ENCODE data around the gene BACH1.

BACH1 gene

DNA sequence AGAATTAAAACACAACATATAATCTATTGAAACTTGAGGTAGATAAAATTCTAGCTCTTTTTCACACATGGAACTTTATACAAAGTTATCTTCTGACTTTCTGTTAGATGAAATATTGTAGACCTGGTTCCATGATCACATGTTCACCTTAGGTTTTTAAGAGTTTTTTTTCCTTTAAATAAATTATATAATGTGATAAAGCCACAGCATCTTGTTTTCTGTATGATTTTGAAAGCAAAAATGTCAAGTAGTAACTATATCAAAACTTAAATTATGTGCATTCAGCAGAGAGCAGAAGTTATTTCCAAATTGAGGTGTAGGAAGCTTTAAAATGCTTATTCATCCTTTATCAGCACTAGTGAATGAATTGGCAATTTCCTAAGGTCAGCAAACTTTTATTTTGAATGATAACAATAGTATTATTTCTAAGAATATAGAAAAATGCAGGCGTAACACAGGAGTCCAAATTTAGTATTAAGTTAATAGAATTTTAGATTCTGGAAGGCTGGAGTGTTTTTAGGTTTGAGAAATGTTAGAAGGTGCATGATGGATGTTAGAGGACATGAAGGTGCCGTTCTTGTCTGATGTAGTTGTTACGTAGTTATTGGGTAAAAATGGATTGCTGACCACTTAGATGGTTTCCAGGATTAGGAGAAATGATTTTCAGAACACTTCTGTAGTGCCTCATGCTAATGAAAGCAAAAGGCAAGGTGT is 17.5 kb downstream of the BACH1 start:
- DNase-seq, result peak; percentile 29

DNA sequence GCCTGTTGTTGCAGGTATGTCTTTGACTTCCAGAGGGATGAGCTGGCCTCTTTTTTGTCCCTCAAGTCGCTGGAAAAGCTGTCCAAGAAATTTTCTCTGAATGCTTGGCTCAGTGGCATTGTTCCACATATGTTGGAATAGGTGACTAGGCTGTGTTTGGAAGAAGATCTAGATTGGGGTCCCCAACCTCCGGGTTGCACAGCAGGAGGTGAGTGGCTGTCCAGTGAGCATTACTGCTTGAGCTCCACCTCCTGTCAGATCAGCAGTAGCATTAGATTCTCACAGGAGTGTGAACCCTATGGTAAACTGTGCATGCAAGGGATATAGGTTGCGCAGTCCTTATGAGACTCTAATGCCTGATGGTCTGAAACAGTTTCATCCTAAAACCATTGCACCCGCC is 18.1 kb downstream of the BACH1 start:
- no peak for DNase-seq

DNA sequence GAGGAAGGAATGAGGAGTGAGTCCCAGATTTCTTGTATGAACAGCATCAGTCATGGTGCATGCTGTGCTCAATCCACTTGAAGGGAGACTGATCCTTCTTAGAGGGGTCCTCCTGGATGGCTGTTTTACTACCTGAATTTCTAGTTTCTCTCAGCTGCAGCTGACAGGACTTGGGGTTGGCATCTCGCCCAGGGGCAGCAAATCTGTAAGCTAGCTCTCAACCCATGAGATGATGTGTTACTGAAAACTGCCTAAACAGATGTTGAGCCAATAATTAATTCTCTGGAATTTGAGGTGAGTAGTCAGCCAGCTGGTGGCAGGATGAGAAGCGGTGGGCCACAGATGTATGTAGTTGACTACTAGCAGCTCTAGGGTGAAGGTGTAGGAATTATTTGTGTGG is 19.6 kb downstream of the BACH1 start:
- DNase-seq, result no peak

DNA sequence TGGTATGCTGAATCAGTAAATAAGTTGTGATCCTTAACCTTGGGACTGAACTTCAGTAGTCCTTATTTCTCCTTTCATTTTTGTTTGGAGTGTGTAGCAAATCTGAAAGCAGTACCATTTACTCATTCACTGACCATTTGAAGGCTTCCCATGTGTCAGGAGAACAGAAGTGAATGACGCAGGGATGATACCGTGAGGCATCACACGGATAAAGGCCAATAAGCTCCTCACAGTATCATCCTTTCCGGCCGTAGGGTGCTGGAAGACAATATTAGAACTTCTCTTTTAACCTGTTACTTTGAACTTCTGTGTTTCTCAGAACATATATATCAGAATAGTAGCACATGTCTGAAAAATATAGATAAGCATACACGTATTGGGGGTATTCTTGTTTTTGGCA is 21.3 kb downstream of the BACH1 start:
- DNase-seq, result peak; percentile 65

DNA sequence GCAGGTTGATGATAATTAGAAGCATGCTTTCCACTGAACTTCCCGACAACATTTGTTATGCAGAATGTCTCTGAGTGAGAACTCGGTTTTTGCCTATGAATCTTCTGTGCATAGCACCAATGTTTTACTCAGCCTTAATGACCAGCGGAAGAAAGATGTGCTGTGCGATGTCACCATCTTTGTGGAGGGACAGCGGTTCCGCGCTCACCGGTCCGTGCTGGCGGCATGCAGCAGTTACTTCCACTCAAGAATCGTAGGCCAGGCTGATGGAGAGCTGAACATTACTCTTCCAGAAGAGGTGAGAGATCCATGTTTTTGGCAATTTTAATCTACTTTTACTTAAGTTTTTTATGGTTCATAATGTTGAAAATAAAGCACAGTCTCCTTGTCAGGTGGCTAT is 22.5 kb downstream of the BACH1 start:
- no peak for DNase-seq

DNA sequence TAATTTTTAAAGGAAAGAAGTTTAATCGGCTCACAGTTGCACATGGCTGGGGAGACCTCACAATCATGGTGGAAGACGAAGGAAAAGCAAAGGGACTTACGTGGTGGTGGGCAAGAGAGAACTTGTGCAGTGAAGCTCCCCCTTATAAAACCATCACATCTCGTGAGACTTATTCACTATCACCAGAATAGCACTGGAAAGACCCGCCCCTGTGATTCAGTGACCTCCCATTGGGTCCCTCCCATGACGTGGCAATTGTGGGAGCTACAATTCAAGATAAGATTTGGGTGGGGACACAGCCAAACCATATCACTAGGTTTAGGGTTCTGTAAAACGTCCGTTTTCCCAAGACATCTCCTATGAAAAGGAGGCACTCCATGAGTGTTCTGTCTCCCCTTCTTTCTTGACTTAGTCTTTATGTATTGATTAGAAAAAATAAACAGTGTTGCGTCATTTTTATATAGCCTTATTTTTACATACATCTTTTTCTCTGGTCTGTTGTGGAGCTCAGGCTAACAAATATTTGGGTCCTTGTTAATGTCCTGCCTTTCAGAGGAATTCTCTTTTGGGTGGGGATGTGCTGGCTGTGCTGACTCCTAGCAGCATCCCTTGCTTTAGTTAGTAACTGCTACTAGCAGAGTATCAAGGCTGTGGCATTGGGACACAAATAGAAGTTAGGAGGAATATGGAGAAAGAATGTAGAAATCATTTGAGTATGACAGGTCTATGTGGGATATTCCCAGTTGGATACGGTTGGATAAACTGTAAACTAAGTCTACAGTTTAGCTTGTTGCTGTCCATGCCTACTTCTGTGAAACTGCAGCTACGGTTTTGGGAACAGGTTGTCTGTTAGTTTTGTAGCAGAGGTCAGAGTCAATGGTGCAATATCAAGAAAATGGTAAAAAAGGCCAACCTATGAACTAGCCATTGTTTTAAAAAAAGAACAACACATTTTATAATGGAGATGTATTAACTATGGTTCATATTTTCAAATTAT is 23.5 kb downstream of the BACH1 start:
- no peak for DNase-seq

DNA sequence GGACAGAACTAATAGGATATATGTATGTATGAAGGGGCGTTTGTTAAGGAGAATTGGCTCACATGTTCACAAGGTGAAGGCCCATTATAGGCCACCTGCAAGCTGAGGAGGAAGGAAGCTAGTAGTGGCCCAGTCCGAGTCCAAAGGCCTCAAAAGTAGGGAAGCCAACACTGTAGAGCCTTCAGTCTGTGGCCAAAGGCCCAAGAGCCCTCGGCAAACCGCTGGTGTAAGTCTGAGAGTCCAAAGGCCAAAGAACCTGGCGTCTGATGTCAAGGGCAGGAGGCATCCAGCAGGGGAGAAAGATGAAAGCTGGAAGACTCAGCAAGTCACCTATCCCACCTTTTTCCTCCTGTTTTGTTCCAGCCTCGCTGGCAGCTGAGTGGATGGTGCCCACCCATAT is 24.5 kb downstream of the BACH1 start:
- DNase-seq, result no peak

DNA sequence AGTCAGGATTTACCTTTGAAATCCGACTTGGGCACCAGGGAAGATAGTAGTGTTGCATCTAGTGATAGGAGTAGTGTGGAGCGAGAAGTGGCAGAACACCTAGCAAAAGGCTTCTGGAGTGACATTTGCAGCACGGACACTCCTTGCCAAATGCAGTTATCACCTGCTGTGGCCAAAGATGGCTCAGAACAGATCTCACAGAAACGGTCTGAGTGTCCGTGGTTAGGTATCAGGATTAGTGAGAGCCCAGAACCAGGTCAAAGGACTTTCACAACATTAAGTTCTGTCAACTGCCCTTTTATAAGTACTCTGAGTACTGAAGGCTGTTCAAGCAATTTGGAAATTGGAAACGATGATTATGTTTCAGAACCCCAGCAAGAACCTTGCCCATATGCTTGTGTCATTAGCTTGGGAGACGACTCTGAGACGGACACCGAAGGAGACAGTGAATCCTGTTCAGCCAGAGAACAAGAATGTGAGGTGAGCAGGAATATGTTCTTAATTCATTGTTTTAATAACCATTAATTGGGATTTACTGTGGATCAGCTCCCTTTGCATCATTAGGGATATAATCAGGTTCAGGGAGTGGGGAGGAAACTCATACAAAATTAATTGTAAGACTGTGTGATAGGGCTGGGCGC is 28.3 kb downstream of the BACH1 start:
- no peak for DNase-seq

DNA sequence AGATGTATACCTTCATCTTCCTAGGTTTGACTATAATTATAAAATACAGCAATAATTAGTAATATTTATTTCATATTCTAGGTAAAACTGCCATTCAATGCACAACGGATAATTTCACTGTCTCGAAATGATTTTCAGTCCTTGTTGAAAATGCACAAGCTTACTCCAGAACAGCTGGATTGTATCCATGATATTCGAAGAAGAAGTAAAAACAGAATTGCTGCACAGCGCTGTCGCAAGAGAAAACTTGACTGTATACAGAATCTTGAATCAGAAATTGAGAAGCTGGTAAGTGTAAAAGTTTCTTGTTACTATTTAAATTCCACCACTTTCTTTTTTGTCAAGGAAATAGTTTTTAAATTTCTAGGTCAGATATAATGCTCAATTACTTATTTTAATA is 30.7 kb downstream of the BACH1 start:
- no peak for DNase-seq

DNA sequence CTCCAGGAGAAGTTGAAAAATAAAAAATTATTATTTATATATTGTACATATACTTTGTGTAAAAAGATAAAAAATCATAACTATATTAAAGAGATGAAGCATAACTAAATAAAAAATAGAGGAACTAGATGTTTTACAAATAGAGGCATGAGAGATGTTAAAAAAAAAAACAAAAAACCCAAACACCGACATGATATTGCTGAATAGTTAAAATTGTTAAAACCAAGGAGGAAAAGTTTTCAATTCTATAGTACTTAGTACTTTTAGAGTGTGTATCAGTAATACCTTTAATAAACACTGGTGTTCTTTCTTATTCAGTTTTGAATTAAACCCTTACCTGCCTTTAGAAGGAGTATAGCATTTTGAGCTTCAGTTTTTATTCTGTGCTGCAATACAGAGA is 32.1 kb downstream of the BACH1 start:
- DNase-seq, result no peak

DNA sequence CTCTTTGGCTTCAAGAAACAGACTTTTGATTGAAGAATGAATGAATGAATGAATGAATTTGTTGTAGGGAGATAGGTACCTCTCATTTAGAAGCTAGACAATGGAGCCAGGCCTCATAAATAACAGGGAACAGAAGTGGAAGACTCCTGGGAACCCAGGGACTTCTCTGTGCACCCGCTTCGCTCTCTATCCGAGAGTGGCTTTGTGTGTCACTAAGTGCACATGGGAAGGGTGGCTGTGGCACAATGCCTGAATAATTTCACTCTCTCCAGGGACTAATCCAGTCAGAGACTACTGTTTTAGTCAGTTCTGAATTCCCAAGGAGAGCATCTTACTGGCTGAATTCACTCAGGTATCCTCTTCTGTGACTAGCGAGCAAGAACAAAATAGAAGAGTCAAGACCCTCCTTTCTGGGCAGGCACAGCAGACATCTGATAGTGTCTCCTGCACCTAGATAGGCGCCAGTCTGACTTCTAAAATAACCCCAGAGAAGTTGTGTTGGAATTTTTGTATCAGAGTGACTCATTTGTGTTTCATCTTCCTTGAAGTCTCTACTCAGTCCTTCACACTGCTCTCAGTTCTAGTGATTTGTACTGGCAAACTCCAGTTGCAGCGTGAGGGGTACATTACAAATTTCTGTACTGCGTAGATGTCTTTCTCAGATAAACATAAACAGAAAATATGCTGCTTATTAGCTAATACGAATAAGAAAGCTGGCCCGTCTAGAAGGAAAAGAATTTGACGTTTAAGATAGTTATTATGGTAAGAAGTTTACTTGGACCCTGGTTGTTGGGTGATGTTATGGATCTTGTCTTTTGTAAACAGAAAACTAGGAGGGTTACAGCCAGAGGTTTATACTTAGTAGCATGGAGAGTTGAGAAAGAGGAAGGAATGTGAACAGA is 34.0 kb downstream of the BACH1 start:
- no peak for DNase-seq

DNA sequence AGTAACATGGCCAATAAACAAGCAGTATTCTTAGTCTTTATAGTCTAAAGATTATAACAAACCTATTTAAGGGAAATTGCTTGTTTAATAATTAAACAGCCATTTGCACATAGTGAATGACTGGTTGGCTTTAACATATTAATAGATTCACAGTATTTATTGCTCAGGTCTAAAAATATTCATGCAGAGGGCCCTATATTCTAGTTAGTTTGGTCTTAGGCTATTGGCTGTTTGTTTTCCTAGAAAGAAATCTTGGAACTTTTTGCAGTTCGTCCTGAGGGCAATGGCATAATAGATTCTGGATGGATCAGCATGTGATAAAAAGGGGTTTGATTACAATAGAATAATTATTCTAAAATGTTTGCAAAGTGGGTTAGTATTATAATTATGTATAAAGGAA is 34.7 kb downstream of the BACH1 start:
- DNase-seq, result no peak

DNA sequence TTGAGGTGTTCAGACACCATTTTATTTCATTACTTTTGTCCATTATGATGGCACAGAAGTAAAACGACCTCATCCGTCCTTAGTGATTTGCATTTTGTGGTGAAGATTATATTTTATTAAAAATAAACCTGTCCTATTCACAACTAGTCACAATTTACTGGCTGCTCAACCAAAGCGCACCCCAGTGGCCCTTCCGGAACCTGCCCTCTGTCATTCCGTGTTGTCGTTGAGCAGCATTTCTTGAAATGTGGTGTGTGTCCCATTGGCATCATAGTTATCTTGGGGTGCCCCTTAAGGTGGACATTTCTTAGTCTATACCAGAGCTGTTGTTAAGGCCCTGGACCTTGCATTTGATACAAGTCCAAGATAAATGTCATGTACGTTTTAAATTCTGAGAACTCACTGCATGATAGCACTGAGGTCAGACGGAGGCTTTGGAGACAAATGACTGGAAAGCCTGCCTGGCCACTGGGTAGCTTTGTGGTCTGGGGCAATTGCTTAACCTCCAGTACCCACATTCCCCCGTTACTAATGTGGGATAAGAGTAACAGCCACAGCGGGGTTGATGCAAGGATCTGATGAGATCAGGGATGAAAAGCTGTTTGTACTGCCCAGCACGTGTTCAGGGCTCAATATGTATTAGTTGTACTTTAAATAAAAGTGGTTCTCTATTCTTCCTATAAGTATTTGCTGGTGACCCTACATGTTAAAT is 36.2 kb downstream of the BACH1 start:
- DNase-seq, result peak; percentile 80

DNA sequence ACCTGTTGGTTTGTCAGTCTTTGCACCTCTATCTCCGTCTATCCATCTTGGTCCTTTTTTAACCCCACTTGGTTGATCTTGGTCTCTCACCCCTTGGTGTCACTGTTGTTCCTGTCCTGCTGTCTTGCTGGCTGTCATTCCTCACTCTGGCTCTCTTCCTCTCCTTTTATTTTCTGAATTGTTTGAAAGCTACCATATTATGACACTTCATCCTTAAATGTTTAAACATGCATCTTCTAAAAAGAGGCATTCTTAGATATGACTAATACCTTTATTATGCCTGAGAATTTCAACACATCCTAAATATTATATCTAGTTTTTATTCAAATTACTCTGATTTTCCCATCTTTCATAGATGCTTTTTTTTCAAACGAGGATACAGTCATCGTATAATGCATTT is 37.0 kb downstream of the BACH1 start:
- no peak for DNase-seq

DNA sequence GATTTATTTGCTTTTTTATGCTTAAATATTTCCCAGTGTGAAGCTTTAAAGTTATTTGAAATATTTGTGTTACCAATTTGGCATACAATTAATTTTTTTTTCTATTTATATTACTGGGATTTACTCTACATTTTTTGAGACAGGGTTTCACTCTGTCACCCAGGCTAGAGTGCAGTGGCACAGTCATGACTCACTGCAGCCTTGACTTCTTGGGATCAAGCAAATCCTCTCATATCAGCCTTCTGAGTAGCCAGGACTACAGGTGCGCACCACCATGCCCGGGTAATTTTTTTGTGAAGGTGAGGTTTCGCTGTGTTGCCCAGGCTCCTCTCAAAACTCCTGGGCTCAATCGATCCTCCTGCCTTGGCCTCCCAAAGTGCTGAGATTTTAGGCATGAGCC is 39.5 kb downstream of the BACH1 start:
- no peak for DNase-seq

DNA sequence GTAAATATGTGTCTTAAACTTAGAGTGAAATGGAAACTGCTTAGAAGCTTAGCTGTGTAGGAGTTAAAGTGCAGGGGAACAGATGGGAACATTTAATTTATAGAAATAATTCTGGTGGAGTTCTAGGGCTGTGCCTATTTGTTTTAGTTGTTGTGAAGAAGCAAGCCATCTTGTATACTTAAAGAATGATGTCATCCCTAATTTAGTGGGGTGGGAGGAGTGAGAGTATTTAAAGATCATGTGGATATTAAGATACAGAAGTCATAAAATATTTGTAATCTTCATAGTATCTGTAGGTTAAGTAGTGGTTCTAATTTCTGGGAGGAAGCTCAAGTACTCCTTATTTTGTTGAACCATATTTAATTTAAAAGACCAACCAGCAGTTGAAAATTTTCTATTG is 41.5 kb downstream of the BACH1 start:
- peak; percentile 33 for DNase-seq

DNA sequence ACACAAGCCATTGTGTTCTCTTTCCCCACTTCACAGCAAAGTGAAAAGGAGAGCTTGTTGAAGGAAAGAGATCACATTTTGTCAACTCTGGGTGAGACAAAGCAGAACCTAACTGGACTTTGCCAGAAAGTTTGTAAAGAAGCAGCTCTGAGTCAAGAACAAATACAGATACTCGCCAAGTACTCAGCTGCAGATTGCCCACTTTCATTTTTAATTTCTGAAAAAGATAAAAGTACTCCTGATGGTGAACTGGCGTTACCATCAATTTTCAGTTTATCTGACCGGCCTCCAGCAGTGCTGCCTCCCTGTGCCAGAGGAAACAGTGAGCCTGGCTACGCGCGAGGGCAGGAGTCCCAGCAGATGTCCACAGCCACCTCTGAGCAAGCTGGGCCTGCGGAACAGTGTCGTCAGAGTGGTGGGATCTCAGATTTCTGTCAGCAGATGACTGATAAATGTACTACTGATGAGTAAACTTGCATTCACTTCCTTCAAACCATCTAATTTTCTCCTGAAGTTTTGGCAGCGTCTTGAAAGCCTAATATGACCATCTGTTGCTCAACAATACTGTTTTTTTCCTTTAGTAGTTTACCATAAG is 43.7 kb downstream of the BACH1 start:
- peak; percentile 93 for DNase-seq

DNA sequence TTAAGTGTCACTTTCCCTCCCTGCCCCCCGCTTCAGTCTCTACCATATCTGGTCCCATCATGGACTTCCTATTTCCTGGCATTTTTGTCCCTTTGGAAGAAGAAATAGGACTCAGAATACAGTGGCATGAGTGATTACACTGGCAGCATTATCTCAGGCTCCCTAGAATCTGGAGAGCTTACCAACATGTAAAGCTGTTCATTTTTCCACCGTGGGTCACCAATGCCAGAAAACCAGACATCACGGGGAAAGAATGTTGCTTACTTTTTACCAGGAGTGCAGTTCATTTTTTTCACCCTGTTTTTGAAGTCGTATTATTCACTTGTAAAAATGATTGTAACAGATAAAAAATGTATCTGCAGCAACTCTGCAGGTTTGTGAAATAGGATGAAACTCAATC is 44.8 kb downstream of the BACH1 start:
- DNase-seq, result no peak

DNA sequence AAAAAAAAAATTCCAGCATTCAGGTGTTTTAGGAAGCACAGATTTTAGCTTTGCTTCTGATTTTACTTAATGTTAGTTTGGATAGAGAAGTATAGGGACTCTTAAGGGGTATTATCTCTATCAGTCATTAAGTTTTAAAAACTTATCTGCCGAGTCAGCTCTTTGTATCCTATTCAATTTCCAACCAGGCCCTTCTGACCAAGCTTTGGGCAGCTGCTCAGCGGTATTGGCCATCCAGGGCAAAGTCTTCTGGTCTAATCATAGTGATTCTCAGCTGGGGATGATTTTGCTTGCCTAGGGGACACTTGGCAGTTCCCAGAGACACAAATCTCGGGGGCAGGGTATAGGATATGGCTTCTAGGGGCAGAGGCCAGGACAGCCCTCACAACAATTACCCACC is 47.6 kb downstream of the BACH1 start:
- DNase-seq, result no peak

DNA sequence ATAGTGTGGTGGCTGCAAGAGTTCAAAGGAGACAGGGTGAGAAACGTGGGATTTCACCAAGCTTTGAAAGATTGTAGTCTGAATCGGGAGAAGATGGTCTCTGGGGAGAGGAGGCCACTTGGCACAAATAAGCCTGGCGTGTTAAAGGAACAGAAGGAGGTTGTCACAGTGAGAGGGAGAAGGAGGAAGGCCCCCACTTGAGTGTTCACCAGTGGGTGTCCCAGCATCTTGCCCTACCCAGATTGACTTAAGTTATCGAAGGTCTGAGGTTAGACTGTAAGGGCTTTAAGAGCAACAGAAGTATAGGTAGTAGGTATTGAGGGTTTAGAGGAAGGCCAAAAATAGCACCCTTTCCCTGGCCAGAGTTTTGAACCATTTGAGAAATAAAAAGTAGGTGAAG is 48.0 kb downstream of the BACH1 start:
- no peak for DNase-seq

DNA sequence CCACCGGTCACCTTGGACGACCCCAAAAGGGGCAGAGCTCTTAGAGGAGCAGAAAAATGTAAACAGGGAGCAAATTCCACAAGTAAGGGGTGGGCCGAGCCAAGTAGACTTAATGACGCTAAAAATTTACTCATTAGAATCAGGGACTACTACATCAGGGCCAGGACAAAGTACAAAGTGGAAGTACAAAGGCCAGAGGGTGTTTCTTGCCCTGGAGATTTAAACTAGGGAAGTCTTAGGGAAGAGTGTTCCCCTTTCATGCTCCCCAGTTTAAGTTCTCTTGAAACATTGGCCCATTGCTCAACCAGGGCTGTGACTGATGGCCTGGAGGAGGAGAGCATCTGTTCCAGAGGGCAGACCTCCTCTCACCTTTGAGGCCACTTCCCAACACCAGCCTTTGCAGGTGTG is 48.6 kb downstream of the BACH1 start:
- peak; percentile 76 for DNase-seq

DNA sequence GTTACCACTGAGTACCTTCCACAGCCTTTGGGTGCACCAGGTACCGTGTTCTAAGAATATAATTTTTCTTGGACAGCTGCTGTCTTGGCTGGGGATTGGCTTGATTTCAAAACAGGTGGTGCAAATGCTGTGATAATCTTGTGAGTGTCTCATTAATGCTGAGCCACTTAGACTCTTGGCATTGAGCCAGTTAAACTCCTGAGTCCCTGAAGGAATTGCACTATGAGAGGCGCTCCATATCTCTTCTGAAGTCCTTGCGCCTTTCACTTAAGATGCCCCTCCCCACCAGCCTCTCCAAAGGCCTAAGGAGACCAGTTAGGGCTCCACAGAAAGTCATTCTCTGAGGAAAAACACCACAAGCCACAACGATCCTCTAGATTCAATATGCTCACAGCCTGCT is 51.0 kb downstream of the BACH1 start:
- DNase-seq, result no peak

Measured in inflammatory macrophage treated with lipopolysaccharide for 4 hours (primary cell).